GM18520 (cell line): ENCODE measurements around the gene MVD.

Experiments
- ATAC-seq: cut with Tn5 transposase; IDR thresholded peaks from one replicate; pipeline ENCODE4 v1.9.1; 2021; ENCODE audit not compliant: unreplicated experiment

MVD gene

DNA sequence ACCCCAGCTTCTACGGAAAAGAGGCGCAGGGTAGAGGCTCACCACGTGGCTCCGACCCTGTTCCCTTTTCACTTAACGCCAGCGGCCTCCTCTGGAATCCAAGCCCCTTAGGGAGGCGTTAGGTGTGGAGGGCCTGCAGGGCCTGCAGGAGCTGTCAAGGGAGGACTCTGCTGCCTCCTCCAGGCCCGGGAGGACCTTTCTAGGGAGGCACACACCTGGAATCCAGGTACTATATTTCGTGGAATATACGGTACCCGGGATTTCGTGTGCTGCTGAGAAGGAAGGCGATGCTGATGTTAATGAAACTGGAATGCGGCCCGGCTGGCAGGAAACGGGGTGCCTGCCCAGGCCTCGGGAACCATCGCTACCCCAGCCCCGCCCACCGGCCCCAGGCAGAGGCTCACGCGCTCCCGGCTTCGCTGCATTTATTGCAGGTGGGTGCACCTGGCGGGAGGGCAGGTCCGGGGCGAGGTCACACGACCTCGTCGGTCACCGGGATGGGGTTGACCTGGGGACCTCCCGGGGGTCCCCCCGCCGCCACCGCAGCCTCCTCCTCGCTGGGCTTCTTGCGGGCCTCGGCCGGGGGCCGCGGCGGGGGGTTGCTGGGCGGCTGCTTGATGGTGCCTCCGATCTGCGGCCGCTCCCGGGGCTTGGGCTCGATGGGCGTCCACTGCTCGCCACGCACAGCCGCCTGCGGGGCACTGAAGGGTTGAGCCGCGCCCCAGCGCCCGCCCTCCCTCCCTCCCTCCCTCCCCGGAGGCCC lies 19.8 kb downstream of the MVD start:
- ATAC-seq = no peak

DNA sequence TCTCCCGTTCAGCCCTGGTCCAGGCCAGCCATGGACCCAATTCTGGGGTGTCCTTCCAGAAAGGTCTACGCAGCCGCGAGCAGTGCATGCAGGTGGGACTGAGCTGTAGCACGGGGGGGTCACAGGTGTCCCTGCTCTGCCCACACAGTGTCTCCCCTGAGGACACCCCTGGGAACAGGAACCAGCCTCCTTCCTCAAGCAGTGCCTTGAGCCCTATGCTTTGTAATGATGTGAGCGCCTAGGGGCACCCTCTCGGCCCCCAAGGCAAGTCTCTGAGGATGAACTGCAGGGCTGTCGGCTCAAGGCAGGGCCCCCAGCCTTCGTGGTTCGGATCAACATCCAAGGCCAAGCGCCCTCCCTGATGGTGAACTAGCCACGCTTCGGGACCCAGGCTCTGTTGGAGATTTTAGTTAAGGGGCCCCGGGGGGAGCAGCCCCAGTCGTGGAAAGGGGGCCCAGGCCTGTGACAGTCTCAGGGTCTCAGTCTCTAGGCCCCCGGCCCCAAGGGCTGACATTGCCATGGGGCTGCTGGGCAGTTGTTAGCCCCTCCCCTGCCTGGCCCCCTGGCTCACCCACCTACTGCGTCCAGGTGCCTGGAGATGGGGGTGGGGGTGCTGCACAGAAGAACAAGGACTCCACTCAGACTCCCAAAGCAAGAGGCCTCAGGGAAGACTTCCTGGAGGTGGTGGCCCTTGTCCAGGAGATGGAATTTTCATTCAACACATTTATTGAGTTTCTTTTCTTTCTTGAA lies 22.2 kb downstream of the MVD start:
- ATAC-seq = no peak

DNA sequence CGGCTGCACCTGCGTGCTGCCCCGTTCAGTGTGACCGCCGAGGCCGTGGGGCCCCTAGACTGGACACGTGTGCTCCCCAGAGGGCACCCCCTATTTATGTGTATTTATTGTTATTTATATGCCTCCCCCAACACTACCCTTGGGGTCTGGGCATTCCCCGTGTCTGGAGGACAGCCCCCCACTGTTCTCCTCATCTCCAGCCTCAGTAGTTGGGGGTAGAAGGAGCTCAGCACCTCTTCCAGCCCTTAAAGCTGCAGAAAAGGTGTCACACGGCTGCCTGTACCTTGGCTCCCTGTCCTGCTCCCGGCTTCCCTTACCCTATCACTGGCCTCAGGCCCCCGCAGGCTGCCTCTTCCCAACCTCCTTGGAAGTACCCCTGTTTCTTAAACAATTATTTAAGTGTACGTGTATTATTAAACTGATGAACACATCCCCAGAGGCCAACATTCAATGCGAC lies 22.8 kb downstream of the MVD start:
- no peak for ATAC-seq

DNA sequence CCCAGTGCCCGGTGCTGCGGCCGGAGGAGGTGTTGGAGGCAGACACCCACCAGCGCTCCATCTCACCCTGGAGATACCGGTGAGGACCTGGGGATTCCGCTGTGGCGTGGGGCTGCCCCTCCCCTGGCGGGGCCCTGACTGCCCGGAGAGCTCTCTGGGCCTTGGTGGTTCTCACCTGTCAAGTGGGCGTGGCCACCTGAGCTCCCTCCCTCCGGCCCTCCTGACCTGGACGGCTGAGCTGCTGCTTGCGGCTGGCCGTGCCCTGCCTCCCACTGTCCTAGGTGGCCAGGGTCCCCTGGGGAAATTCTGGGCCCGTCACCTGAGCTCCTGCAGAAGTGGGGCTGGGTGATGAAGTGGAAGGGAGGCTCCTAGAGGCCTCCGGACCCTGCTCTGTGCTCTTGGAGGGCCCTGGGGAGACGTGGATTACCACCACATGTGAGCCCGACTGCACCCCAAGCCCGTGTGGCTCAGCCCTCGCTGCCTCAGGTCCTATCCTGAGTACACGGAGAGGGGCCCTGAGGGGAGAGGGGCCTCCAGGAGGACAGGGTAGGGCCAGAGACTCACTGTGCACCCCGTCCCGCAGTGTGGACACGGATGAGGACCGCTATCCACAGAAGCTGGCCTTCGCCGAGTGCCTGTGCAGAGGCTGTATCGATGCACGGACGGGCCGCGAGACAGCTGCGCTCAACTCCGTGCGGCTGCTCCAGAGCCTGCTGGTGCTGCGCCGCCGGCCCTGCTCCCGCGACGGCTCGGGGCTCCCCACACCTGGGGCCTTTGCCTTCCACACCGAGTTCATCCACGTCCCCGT lies 23.5 kb downstream of the MVD start:
- ATAC-seq = no peak

DNA sequence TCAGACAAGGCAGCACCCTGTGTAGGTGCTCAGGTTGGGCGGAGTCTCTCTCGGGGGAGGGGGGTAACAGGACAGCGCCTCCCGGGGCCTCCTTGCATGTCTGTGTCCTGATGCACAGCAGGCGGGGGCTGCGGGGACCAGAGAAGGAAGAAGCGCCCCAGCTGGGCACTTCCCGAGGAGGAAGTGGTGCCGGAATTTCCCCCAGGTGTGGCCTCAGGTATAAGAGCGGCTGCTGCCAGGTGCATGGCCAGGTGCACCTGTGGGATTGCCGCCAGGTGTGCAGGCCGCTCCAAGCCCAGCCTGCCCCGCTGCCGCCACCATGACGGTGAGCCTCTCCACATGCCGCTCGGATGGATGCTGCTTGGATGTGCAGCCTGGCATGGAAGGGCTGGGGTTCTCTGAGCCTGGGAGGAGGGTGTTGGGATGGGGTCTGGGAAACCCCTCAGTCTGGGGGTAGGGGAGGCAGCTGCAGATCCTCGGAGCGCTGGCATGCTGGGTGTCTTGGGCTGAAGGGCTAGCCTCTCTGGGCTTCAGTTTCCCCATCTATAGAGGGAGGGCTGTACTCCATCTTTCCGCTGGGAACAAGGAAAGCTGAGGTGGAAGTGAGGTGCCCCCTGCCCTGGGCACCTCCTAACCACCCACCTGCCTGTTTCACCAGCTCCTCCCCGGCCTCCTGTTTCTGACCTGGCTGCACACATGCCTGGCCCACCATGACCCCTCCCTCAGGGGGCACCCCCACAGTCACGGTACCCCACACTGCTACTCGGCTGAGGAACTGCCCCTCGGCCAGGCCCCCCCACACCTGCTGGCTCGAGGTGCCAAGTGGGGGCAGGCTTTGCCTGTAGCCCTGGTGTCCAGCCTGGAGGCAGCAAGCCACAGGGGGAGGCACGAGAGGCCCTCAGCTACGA lies 24.3 kb downstream of the MVD start, which contains the start of gene IL17C:
IL17C (plus strand) TSS at position 250 of the 908 bp plus-strand sequence; CDS start at position 320, 70 bp downstream.
- ATAC-seq = no peak

DNA sequence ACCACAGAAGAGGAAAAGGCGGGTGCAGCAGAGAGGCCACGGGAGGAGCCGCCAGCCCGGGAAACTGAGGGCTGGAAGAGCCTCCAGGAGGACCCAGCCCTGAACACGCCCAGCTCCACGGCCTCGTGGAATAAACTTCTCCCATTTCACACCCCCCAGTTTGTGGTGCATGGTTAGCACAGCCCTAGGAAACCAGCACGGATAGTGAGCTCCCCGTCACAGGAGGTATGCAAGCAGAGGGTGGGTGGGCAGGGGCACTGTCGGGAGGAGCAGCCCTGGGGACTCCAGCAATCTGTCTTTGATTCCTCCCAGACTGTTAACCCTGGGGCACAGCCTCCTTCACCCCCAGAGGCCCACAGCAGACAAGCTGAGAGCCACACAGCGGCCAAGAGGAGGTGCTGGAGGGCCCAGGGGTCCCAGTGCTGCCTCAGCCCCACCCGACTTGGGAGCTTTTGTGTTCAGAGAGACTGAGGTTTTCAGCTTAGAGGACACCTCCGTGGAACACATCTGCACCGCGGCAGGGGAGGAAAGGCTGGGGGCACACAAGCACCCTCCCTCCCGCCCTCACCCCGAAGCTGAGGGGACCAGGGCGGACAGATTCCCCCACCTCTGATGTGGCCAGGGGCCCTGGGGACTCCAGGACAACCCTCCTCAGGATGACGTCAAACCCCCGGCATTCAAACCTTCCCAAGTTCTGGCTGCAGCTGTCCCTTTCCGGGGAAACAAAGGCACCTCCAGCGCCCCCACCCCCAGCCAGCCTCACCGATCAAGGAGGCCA lies 26.2 kb downstream of the MVD start:
- no peak for ATAC-seq

DNA sequence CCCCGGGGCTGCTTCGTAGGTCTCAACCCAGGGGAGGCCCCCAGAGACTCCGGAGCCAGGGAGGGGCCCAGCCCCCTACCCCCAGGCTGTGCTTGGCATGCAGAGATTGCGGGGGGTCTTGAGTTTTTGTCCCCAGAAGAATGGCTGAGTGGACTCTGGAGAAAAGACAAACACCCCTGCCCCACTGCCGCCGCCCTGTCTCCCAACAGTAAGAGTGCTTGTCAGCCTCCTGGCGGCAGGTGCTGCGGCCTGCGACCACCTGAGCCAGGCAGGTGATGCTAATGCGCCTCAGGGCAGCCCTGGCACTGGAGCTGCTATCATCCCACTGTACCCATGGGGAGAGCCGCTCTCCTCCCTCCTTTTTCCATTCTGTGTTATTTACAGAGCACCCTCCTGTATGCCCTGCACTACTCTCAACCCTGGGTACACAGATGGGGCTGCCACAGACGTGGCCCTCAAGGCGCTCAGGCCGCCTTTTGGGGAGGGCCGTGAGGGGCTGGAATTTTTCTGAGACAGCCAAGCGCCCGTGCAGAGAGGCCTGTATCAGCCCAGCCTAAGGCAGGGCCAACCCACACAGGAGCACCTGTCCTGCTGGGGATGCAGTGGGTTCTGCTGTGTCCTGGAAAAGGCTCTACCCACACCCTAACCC lies 27.1 kb downstream of the MVD start:
- ATAC-seq = no peak

DNA sequence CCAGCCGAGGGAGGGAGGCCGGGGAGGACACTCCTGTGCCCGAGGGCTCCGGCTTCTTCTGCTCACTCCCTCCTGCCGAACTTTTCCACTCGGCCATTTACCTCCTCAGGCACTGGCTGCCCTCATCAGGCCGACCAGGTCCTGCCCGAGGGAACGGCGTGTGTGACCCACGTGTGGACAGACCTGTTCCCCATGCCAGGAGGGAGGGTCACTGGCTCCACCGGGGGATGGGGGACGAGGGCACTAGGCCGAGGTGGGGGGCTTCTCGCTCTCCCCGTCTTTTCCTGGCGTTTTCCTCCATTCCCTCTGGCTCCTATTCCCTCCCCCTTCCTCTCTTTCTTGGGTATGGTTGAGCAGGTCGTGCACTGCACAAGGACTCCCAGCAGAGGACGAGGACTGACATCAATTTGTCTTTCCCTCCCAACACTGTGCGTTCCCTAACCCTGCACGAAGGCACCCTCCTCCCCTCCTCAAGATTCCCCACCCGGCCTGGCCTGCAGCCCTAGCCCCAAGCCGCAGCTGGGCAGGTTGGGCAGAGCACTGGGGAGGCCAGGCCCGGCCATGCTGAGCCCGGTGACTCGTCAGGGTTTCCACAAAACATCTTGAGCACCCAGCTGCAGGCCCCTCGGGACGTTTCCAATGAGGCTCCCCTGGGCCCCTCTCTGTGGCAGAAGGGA lies 27.8 kb downstream of the MVD start:
- ATAC-seq = no peak

DNA sequence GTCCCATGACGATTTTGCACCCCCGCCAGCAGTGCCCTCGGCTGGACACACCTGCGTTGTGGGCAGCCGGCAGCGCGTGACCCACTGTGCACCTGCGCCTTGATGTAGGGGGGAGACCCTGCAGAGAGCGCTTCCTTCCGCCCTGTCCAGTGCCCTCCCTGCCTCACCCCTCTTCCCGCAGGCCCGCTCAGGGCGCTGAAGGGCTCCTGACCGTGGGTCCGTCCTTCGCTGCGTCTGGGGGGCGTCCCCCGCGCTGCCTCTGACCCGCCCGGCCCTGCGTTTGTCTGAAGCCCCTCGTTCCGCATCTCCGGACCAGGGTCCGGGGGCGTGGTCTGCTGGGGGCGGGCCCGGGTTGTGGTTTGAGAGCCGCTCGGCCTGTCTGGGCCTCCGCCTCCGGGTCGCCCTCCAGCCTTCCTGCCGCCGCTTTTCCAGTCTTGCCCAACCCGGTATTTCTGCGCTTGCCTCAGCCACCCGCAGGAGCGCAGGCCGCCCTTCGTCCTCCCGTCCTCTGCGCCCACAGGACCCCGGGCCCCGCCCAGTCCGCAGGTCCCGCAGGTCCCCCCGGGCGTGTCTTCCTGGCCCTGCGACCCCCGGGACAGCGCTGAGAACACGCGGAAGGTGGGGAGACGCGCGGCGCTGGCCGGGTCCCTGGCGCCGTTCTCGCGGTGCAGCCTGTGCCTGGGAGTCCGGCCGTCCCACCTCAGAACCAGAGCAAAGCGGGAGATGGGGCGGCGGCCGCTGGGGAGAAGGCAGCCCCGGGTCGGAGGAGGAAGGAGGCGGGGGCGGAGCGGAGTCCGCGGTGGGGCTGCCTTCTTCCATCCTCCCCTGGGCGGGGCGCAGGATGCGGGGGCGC lies 28.5 kb downstream of the MVD start:
- peak; percentile 32 for ATAC-seq

DNA sequence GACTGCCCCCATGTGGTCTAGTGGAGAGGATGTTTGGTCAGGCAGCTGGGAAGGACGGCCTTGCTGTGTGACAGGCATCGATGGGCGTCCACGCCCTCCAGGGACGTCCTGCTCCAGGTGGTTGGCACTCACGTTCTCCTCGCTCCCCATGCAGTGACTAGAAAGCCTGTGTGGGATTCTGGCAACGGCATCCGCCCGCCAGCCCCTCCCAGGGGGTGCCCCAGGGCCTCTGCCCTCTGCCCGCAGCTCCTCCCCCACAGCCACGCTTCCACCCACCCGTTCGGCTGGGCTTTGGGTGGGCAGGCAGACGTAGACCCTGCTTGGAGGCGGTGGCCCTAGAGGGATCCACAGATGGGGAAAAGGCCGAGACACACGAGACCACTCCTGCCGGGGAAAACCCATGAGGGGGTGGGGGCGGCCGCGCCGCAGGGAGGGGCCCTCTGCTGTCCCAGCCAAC lies 29.2 kb downstream of the MVD start:
- peak; percentile 21 for ATAC-seq

DNA sequence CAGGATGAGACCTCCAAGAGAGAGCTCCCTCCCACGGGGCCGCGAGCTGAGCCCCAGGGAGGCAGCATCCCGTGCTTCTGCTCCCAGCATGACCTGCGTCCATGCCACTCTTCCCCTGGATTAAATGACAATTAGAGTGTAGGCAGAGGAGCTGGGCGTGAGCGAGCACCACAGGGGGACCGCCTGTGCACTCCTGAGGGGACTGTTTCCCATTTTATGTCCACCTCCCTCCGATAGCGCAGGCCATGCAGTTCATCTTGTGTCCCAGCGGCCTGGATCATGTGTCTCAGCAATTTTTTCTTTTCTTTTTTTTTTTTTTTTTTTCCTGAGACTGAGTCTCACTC lies 30.3 kb downstream of the MVD start:
- ATAC-seq = no peak

DNA sequence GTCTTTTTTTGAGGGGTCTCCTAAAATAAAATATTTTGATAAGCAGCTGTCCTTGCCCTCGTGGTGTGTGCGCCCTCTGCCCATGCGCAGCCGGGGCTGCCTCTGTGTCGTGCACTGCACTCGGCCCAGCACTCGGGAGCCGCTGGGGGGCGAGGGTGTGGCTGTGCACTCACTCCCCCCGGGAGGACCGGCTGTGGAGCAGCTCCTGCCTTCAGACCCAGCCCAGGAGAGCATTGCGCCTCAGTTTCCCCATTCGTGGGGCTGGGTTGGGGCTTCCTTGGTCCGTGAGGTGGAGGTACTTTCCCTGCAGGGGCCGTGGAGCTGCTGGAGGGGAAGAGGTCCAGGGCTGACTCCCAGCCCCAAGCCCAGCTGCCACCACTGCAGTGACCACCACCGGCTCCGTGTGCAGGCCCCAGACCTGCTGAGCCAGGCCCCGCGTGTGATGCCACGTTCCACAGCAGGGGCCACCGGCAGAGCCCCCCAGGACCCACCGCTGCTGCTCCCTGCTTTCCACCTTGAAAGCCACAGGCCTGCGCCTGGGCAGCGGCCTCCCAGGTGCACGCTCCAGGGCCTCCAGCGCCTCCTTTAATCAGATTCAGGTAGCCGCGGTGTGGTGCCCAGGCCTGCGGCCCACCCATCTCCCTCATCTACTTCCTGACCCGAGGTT lies 30.8 kb downstream of the MVD start:
- no peak for ATAC-seq

DNA sequence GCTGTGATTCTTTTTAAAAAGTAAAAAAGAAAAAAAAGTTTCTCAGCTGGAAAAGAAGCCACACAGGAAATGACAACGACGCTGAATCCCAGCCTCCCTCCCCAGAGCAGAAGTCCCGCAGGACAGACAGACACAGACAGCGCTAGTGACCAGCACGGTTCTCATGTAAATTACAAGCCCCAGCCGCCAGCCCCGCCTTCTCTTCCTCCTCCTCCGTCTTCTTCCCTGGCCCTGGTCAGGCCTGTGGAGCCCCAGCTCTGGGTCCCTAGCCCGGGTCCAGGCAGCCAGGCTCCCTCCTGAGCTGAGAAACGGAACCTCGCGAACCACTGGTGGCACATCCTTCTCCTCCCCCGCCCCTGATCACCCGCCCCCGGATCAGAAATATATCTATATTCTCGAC lies 31.5 kb downstream of the MVD start:
- ATAC-seq = no peak

DNA sequence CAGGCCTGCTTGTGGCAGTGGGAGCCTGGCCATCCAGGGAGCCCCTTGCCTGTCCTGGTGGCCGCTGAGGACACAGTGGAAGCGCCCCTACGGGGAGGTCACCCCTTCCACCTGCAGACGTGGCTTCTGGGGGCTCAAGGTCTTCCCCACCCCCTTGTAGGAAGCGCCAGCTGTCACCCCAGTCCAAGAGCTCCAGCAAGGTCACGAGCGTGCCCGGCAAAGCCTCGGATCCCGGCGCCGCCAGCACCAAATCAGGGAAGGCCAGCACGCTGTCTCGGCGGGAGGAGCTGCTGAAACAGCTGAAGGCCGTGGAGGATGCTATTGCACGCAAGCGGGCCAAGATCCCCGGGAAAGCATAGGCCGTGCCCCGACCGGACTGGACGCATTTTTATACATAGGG lies 31.9 kb downstream of the MVD start:
- no peak for ATAC-seq

DNA sequence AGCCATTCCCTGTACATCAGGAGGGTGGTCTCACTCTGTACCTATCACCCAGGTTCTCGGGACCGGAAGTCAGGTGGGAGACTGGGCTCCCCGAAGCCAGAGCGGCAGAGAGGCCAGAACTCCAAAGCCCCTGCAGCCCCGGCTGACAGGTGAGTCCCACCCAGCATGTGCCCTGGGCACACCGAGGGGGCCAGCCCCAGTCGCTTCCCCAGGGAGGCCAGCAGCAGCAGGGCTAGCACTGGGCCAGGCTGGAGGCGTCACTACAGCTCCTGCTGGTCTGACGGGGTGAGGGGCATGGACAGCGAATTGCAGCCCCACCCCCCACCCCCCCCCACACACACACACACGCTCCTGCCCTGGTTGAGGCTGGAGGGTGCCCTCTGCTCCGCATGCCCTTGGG lies 32.5 kb downstream of the MVD start:
- no peak for ATAC-seq

DNA sequence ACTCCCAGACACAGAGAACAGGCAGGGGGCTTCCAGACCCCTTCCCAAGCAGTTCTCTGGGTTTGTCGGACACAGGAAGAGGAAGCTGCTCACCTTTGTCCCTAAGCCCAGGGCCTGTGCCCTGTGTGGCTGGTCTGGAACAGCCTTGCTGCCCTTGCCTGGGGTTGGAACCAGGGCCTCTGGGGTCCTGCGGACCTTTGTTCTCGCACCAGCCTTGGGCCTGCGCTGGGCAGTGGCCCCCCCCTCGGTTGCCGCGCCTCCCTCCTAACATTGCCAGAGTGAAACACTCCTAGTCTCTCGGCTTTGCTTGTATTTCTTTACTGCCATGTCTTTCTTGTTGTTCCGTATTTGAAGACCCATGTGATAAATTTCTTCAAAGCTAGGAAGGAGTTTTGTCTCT lies 33.1 kb downstream of the MVD start:
- no peak for ATAC-seq

DNA sequence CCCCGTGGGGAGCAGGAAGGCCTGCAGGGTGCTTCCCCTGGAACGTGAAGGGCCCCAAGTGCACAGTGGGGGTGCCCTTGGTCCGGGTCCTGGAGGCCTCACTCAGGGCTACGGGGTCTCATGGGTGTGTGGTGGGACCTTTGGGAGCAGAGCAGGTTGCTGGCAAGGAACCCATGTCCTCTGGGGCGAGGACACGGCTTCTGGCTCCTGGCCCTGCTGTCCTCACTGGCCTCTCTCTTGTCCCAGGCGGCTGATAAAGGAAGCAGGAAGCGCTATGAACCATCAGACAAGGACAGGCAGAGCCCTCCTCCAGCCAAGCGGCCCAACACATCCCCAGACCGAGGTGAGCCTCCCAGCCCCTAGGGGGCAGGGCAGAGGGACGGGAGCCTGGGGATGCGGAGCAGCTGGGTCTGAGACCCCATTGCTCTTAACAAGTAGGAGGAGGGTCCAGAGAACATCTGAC lies 34.3 kb downstream of the MVD start:
- ATAC-seq = no peak
